Measurements from ENCODE around the gene OLIG1.

Gene OLIG1

DNA sequence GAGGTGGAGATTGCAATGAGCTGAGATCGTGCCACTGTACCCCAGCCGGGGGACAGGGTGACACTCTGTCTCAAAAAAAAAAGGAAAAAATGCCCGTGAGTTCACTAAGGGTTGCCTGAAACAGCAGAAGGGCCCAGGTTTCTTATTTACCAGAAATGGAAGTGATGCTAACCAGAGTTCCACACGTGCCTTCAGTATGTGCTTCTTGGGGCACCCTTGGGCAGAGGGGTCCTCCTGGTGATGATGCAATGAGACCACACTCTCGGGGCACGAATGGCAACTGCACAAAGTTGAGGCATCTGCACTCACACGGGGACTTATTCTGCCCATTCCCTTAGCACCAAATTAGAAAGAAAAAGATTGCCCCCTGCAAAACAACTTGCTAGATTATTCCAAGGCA, 29.2 kb downstream of the OLIG1 start:
- no peak for DNase-seq (ENCODE audit: low read depth in 2 of 3, low spot score in 2 of 3)

DNA sequence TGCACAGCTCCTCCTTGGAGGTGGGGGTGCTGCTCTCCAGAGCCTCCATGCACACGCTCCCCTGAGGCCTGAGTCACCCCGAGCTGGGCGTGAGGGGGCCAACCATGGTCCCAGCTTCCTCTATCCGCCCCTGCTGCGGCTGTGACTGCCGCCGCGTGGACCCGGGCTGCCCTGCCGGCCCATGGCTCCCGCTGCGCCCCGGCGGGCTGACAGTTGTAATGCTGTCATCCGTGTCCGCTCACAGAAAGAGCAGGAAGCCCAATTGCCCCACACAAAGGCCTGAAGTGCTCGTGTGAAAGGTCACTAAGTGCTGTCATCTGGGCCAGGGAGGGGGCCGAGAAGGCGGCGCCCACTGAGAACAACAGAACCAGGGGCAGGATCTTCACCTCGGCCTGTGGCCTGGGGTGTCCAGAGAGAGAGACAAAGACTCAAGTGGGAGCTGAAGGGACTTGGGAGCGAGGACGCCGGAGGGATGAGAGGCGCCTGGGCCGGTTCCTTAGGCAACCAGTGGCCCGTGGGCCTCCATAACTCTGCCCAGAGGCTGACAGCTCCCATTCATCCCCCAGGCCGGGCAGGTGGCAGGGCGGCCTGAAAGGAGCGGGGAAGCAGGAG, 31.5 kb downstream of the OLIG1 start:
- no peak for DNase-seq (ENCODE audit: low read depth in 2 of 3, low spot score in 2 of 3)

- DNase-seq (ENCODE audit: low read depth in 2 of 3, low spot score in 2 of 3), result no peak
These were observed 35.1 kb downstream of the OLIG1 start for GRCh38 chr21:33105088-33105487.

GRCh38 chr21:33108228-33108627, 38.3 kb downstream of the OLIG1 start:
- no peak for DNase-seq (ENCODE audit: low read depth in 2 of 3, low spot score in 2 of 3)

DNA sequence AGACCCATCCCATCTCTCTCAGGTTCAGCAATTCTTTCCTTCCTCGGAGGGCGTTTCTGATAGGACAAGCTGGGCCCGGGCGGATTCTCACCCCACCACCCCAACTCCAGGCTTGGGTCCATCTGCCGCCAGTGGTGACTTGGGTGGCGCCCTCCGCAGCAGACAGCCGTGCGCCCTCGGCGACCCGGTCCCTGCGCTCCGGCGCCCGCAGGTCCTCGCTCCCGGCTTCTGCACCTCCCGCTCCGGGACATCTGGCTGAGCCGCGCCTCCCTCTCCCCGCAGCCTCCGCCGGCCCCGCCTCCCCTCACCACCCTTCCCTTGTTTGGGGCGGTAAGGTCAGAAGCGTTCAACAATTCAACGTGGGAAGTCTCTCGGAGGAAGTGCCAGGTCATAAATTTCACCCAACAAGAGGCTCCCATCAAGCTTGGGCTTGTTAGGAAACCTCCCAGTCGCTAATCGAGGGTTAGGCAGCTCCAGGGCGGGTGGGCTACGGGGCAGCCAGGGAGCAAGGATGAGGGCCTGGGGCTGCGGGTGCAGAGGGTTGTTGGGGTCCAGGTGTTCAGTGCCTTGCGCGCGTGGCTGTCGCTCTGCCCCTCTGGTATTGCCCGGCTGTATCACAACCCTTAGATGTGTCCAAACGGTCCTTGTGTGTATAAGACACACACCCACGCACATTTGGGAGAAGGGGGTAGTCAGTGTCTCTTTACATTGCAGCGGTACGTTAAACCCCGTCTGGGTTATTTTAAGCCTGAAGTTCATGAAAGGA, 39.8 kb downstream of the OLIG1 start:
- DNase-seq (ENCODE audit: low read depth in 2 of 3, low spot score in 2 of 3), result no peak

GRCh38 chr21:33110340-33110715, 40.4 kb downstream of the OLIG1 start:
- no peak for DNase-seq (ENCODE audit: low read depth in 2 of 3, low spot score in 2 of 3)

- DNase-seq (ENCODE audit: low read depth in 2 of 3, low spot score in 2 of 3), result no peak
These were observed 41.6 kb downstream of the OLIG1 start for GRCh38 chr21:33111577-33111976.

DNA sequence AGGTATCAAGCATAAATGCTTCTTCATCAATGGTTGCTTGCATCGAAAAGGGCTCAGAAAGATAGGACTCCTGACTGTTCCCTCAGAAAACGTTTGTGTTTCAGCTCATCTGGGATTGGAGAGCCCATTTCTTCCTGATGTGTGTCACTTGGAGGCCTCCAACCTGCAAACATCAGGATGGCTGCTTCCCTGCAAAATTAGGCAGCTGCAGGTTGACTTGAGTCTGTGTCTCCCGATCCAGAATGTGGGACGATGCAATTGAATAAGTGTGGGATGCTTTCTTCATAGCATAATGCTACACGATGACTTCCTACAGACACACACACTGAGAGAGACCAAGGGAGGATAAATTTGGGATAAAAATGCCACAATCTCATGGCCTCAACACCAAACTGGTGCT, 42.2 kb downstream of the OLIG1 start:
- DNase-seq (ENCODE audit: low read depth in 2 of 3, low spot score in 2 of 3), result no peak

DNA sequence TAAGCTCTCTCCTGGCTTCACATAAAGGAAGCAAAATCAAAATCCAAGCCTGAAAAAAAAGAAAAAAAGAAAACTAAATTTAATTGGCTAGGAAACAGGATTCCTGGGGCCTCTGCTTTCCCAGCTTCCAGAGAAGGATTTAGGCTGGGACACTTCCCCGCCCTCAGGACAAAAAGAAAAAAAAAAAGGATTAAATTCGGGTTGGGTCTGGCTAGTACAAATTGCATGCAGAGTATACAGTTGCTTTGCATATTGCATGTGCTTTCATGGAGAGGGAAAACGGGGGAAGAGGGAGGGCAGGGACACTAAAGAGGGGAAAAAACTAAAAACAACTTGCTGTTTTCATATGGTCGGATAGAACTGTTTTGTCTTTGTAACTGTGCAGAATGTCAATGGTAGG, 42.7 kb downstream of the OLIG1 start:
- no peak for DNase-seq (ENCODE audit: low read depth in 2 of 3, low spot score in 2 of 3)

- DNase-seq (ENCODE audit: low read depth in 2 of 3, low spot score in 2 of 3), result no peak
These were observed 43.2 kb downstream of the OLIG1 start for GRCh38 chr21:33113131-33113530.

DNA sequence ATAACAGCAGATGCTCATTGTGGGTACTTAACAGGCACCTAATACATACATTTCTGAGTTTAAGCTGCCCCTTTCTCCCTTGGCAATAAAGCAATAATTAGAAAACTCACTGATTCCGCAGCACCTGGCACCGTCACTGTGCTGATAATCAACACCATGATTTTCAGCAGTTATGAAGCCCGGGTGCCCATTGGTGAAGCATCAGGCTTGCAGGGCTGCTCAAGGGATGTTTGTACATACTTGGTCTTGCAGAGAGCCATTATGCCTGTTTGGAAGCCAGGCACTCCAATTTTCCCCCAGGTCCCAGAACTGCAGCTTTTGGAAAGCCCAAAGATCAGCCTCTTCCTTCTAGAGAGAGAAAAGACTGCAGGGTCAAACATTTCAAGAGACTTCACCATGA, 44.3 kb downstream of the OLIG1 start:
- DNase-seq (ENCODE audit: low read depth in 2 of 3, low spot score in 2 of 3), result no peak

DNA sequence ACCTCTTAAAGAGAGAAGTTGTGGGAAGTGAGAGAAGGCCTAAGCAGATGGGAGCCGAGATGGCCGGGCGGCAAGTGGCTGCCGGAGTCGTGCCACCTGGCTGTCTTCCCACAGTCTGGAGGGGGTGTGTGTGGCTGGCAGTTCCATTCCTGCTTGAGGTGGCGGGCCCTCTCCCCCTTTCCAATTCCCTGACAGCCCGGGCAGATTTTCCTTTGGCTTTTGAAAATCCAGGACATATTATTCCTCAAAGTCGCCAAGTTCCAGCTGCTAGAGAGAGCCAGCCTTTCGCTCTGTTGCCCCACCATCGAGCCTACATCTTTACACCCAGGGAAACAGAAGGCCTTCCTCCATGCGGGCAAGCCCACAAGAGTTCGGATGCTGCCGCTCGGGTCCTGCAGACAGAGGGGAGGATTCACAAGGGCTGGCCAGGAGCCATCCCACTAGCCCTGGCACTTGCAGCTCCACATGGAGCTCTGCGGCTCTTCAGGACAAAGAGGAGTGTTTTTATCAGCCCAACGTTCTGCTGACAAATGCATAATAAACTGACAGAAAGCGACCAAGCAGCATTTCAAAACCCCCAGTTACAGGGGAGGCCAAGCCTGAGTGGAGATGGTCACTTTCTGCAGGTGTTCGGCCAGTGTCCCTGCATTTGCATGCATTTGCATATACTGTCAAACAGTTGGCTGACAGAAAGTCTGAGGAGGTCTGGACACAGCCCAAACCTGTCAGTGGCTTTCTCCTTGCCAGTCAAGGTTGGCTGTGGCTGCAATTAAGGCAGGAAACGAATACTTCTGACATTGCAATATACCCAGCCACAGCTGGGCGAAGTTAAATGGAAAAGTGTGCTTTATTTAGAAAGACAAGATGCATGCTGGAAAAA, 45.9 kb downstream of the OLIG1 start:
- DNase-seq (ENCODE audit: low read depth in 2 of 3, low spot score in 2 of 3), result no peak

- no peak for DNase-seq (ENCODE audit: low read depth in 2 of 3, low spot score in 2 of 3)
These were observed 46.7 kb downstream of the OLIG1 start for GRCh38 chr21:33116676-33117075.

DNA sequence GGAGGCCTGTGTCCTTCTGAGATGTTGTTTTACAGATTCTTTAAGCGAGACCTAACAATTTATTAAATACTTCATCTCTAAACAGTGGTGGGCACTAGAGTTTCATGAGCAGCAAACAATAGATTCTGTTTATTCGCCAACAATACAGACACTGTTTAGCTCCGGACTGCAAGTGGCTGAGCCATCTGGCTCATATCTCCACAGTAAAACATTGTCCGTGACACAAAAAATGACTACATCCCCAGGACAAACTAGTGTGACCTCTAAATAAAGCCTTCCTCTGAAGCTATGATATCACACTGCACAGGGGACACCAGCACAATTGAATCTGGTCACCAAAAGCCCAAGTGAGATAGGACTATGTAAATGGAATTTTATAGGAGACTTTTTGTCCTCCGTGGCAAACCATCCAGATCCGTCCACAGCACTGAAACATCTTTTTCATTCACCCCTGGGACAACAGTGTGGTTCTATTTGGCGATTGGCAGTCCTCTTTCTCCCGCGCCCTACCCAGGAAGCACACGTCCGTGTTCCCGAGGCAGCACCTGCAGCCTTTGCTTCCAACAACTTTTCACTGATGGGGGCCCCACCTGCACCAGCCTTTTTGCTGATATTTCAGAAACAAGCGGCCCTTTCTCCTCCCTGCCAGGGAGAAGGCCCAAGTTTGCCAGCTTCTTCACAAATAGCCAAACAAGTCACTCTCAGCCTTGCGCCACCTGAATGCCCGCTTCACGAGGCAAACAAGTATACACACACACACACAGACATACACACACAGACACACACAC, 47.4 kb downstream of the OLIG1 start:
- no peak for DNase-seq (ENCODE audit: low read depth in 2 of 3, low spot score in 2 of 3)
